Measurements from ENCODE around the gene RGS3.

RGS3 gene

DNA sequence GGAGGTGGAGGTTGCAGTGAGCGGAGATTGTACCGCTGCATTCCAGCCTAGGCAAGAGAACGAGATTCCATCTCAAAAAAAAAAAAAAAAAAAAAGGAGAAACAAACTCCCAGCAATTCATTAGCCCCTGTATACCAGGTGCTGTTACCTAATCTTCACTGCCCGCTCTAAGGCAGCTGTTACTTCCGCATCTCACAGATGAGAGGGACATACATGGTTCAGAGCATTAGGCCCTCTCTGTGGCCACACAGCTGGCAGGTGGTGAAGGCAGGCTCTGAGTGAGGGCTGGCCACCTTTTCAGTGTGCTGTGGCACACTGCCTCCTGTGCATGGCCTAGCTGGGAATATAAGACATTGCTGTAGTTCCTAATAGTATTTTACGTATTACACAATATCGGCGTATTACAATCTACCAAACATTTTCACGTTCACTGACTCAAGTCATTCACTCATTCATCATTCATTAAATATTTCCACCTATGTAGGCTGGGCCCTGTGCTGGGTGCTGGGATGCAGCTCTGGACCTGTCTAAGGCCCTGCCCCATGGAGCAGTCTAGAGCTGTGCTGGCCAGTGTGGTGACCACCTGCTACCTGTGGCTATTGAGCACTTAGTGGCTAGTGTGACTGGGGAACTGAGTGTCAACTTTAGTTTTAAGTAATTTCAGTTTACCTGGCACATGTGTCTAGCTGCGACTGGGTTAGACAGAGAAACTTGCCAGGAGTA lies 35.8 kb downstream of the RGS3 start:
- H3K4me3 ChIP-seq (ENCODE audit: low read length), result no peak overlapping the region
- TF ChIP-seq, protein P1, sequence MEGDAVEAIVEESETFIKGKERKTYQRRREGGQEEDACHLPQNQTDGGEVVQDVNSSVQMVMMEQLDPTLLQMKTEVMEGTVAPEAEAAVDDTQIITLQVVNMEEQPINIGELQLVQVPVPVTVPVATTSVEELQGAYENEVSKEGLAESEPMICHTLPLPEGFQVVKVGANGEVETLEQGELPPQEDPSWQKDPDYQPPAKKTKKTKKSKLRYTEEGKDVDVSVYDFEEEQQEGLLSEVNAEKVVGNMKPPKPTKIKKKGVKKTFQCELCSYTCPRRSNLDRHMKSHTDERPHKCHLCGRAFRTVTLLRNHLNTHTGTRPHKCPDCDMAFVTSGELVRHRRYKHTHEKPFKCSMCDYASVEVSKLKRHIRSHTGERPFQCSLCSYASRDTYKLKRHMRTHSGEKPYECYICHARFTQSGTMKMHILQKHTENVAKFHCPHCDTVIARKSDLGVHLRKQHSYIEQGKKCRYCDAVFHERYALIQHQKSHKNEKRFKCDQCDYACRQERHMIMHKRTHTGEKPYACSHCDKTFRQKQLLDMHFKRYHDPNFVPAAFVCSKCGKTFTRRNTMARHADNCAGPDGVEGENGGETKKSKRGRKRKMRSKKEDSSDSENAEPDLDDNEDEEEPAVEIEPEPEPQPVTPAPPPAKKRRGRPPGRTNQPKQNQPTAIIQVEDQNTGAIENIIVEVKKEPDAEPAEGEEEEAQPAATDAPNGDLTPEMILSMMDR (conservative IDR thresholded peaks at IDR 0.05; ENCODE audit: low read depth, low read length), result no peak
- no peak for DNase-seq (ENCODE audit: low read depth)

DNA sequence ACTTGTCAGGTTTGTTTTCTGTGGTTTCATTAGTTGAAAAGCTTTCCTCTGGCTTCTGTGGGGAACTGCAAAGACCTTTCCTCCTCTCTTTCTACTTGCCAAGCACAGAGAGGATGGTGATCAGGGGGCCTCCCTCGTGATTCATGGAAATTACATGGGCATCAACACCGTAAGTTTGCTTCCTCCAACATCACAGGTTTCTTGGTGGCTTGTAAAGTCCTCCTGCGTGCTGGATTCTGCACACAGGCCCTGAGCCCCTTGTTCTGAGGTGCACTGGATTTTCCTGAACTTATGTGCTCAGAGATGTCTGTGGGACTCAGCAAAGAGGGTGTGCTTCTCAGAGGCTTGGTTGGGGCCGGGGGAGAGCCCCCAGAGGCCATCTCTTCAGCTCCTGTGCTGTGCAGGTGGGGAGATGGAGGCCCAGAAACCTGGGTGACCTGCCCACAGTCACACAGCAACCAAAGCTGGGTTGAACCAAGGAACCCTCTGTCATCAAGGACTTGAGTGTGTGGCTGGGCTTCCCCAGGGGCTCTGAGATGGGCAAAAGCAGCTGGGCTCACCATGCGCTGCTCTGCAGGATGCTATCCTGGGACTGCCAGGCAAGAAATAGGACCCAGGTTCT lies 36.5 kb downstream of the RGS3 start:
- DNase-seq (ENCODE audit: low read depth), result no peak
- TF ChIP-seq, protein P1 (conservative IDR thresholded peaks at IDR 0.05; ENCODE audit: low read depth, low read length), result no peak
- no peak overlapping the region for H3K4me3 ChIP-seq (ENCODE audit: low read length)

DNA sequence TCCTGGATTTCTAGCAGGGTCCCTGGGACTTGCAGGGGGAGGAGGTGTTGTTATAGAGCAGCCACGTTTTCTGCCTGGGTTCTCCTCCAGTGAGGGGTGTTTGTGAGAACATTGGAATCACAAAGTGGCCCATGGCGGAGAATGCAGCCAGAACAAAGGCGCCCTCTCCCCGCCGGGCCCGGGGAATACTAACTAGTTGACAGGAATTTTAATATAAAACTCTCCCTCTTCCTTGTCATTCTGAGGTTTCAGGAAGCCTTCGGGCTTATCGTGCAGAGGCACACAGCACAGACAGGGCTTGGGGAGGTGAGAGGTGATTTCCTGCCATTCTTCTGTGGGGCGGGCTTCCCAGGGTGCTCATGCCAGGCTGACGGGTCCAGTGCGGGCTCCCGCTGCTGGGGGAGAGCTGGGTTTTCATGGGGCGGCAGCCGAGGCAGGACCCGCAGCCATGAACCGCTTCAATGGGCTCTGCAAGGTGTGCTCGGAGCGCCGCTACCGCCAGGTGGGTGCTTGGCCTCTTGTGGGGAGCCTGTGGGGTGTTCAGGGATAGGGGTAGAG lies 37.7 kb downstream of the RGS3 start:
- no peak for DNase-seq (ENCODE audit: low read depth)
- H3K4me3 ChIP-seq (ENCODE audit: low read length), result no peak overlapping the region
- TF ChIP-seq, protein P1 (conservative IDR thresholded peaks at IDR 0.05; ENCODE audit: low read depth, low read length), result no peak

DNA sequence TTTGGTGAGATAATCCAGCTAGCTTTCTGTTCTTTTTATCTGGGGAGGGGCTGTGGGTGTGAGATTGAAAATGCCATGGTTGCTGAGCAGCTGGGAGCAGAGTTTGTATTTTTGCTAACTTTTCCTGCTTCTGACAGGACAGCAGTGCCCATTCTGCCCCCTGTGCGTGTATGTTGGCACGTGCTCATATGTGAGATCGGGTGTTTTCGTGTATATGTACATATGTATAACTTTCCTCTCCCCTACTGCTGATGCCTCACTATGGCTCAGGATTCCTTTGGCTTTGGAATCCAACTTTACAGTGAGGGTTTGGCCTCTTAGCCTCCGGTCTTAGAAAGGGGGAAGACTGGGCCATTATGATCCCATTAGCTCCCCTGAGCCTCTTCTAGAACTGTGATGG lies 38.3 kb downstream of the RGS3 start:
- DNase-seq (ENCODE audit: low read depth), result no peak
- TF ChIP-seq, protein P1 (conservative IDR thresholded peaks at IDR 0.05; ENCODE audit: low read depth, low read length), result no peak
- H3K4me3 ChIP-seq (ENCODE audit: low read length), result no peak overlapping the region

- DNase-seq (ENCODE audit: low read depth), result no peak
- TF ChIP-seq, protein P1 (conservative IDR thresholded peaks at IDR 0.05; ENCODE audit: low read depth, low read length), result no peak
- H3K4me3 ChIP-seq (ENCODE audit: low read length), result no peak overlapping the region
These were observed 39.0 kb downstream of the RGS3 start for GRCh38 chr9:113502427-113503034.

DNA sequence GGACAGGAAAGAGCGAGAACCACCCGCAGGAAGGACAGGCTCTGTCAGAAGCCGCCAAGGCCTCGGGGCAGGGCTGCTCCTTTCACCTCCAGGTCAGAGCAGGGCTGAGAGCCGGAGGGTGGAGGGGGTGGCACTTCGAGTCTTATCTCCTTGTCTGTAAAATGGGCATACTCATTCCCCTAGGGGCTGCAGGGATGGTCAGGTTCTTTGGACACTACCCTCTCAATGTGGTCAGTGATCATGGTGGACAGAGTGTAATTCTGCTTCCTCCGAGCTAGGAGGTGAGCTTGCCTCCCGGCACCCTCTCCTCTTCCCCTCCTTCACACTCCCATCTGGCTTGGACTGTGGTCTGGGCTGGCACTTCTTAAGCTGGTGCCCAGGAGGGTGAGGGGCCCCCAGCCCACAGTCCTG lies 39.6 kb downstream of the RGS3 start:
- no peak for DNase-seq (ENCODE audit: low read depth)
- no peak overlapping the region for H3K4me3 ChIP-seq (ENCODE audit: low read length)
- TF ChIP-seq, protein P1 (conservative IDR thresholded peaks at IDR 0.05; ENCODE audit: low read depth, low read length), result no peak

Data from retinal pigment epithelial cell (primary cell).